HT-29 (cell line): ENCODE results near the gene IKZF5. TPM values are rescaled to one million over a fixed set of nuclear protein-coding genes. Genes with fewer than 3 reads are reported as not detected.

Source experiments
- DNase-seq: peaks from one replicate; pipeline ENCODE4 v3.0.0-alpha.2; 2015; ENCODE audit warnings: low spot score
- total RNA-seq: library from RNA; depleted of rRNA; stranded (reverse); fragments of >200 nt; shearing (Covaris generic); gene quantifications from 2 replicates; pipeline ENCODE4 v1.2.3, GENCODE V29; 2014; rRNA removed

IKZF5 gene
- total RNA-seq, 1 experiment from 2014 or later: 1.9 TPM

DNA sequence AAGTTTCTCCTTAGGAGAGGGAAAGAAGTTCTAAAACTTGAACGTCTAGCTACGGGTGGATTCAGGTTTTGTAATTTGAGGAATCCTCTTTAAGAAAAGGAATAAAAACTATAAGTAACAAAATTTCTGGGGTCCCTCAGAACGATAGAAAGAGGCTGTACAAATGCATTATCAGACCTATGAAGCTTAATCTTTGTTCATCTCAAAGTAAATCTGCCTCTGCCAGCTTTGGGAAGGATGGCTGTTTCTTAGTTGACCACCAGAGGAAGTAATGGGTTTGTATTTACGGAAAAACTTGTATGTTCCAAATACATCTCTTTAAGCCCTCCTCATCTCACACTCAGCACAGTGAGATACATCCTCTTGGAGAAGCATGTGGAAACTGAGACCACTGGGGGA is 27.5 kb downstream of the IKZF5 start:
- DNase-seq: peak; percentile 59

GRCh38 chr10:122980209-122981065 is 28.2 kb downstream of the IKZF5 start, which contains the start of gene PSTK:
PSTK (plus strand) TSS chr10:122980401; CDS start chr10:122980480, 79 bp downstream.
- DNase-seq: peak; percentile 94

- DNase-seq: no peak
Measured at GRCh38 chr10:122974543-122975064, 34.0 kb downstream of the IKZF5 start.

DNA sequence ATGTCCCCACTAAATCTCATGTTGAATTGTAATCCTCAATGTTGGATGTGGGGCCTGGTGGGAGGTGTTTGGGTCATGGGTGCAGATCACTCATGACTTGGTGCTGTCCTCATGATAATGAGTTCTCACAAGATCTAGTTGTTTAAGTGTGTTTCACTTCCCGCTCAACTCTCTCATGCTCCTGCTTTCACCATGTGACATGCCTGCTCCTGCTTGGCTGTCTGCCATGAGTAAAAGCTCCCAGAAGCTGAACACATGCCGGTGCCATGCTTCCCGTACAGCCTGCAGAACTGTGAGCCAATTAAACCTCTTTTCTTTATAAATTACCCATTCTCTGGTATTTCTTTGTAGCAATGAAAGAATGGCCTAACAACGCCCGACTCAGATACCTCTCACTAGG is 34.6 kb downstream of the IKZF5 start:
- no peak for DNase-seq

GRCh38 chr10:122968698-122969097 is 39.9 kb downstream of the IKZF5 start:
- DNase-seq: no peak

DNA sequence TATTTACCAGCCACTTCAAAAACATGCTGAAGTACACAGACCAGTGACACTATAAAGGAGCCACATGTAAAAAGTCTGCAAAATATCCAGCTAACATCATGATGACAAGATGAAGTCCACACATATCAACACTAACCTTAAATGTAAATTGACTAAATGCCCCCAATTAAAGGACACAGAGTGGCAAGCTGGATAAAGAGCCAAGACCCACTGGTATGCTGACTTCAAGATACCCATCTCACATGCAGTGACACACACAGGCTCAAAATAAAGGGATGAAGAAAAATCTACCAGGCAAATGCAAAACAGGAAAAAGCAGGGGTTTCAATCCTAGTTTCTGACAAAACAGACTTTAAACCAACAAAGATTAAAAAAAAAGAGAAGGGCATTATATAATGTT is 41.7 kb downstream of the IKZF5 start:
- DNase-seq: no peak

- DNase-seq: no peak
Measured at GRCh38 chr10:122962405-122962804, 46.2 kb downstream of the IKZF5 start.

GRCh38 chr10:122957474-122957873 is 51.1 kb downstream of the IKZF5 start:
- DNase-seq: no peak

DNA sequence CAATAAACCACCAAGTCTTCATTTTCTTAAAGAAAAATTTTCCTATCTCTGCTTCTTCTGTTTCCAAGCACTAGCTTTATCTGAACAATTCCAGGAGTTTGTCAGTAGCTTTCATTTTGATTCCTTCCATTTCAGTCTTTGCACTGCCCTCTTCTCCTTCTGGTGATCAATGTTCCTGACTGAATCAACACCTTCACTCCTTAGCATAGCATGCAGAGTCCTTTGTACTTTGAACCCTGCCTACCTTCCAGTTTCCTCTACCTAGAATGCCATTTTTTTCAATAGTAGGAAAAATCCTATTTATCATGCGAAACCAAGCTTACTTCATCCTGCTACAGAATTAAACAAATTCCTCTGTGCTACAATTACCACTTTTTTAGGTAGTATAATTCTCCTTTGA is 52.7 kb downstream of the IKZF5 start:
- peak; percentile 2 for DNase-seq

DNA sequence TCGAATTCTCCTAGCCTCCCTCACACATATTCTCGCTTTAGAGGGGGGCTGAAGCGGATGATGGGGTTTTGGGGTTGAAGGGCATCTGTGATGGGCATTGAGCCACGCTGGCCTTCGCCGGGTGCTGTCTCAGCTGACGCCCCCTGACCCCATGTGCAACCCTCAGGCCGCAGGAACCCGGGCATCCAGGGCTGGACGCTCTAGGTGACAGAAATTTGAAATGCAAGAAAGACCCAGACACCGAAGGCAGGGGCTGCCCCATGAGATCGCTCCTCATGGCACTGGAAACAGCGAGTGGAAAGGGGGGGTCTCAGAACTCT is 53.9 kb downstream of the IKZF5 start:
- no peak for DNase-seq

DNA sequence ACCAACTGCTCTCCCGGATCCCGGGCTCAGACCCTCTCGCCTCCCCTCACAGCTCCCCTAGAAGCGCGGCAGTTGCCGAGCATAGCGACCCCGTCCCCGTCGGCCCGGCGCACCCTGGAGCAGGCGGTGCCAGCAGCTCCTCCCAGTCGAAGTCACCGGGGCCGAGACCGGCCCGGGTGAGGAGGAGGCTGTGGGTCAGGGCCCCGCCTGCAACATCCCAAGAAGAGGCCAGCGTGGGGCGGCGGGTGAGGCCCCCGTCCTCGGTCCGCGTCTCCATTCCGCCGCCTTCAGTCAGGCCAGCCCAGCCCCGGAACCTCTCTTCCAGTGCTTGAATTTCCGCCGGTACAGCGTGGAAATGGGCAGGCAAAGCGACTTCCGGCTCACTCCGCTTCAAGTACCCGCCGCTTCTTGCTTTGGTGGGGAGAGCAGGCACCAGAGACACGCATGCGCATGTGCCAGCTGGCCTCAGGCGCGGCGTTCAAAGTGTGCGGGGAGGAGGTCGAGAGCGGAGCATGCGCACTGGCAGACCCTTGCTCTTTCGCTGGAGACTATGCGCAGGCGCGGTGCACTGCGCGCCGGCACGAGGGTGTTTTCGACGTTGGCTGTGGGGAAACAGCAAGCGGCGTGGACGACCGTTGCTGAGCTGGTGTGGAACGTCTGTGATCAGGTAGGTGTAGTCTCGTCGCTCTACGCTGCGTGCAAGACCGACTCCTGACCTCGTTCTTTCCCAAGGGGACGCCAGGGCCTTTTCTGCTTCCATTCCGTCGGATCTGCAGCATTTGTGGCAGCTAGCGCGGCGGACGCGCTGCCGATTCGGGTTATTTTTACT is 54.5 kb downstream of the IKZF5 start, which contains the start of gene C10orf88:
Gene C10orf88, minus strand, starts transcription at position 326 of the 829 bp plus-strand sequence. Its CDS starts 49 bp downstream, at position 277.
- peak; percentile 95 for DNase-seq

GRCh38 chr10:122949296-122949695 is 59.3 kb downstream of the IKZF5 start:
- no peak for DNase-seq

Other genes with a start within 250 kb of the IKZF5 start
- gene CUZD1, start 162.9 kb downstream of the IKZF5 start, total RNA-seq: not detected in 2 replicates
- not detected in 2 replicates for gene FAM24B, start 129.2 kb downstream of the IKZF5 start, total RNA-seq
- not detected in 2 replicates for gene FAM24A, start 98.2 kb downstream of the IKZF5 start, total RNA-seq
- gene C10orf88, start 54.6 kb downstream of the IKZF5 start, total RNA-seq: 1.8 and 3.9 TPM in 2 replicates
- 4.2 and 6.0 TPM in 2 replicates for gene PSTK, start 28.4 kb downstream of the IKZF5 start, total RNA-seq
- gene ACADSB, start 211 bp upstream of the IKZF5 start, total RNA-seq: 0.73 and 0.79 TPM in 2 replicates
- not detected in 2 replicates for gene HMX3, start 127.2 kb upstream of the IKZF5 start, total RNA-seq
- gene HMX2, start 139.3 kb upstream of the IKZF5 start, total RNA-seq: not detected in 2 replicates
- 264 and 274 TPM in 2 replicates for gene BUB3, start 145.6 kb upstream of the IKZF5 start, total RNA-seq